HepG2 (cell line): ENCODE results near the gene SFTA2. TPM values are rescaled to one million over a fixed set of nuclear protein-coding genes. Genes with fewer than 3 reads are reported as not detected.

Source experiments
- CCAR2 ChIP-seq: fragments of 200-400 bp; formaldehyde crosslinking; optimal IDR thresholded peaks from 2 replicates; pipeline ENCODE3; 2018; ENCODE audit warnings: low read depth, mild to moderate bottlenecking, low read length, moderate library complexity
- FOXK1 ChIP-seq: sonication (generic); formaldehyde crosslinking; IDR thresholded peaks from 2 replicates; pipeline ENCODE4 v1.4.0; 2020; ENCODE audit warnings: low read depth, missing genetic modification reagents, borderline replicate concordance
- GABPB1 ChIP-seq: IDR thresholded peaks from 2 replicates; pipeline ENCODE4 v1.6.1; 2016; ENCODE audit warnings: mild to moderate bottlenecking, missing genetic modification reagents, moderate library complexity, missing compliant biosample characterization
- GATAD2A ChIP-seq: IDR thresholded peaks from 2 replicates; pipeline ENCODE4 v1.6.1; 2016
- GLI4 ChIP-seq: sonication (generic); formaldehyde crosslinking; IDR thresholded peaks from 2 replicates; pipeline ENCODE4 v1.5.1; 2020; ENCODE audit warnings: missing genetic modification reagents, mild to moderate bottlenecking, moderate library complexity, borderline replicate concordance
- HDAC2 ChIP-seq: sonication (generic); formaldehyde crosslinking; IDR thresholded peaks from 2 replicates; pipeline ENCODE4 v1.4.0; 2020; ENCODE audit warnings: missing genetic modification reagents
- HNRNPUL1 ChIP-seq: fragments of 200-400 bp; formaldehyde crosslinking; IDR thresholded peaks from 2 replicates; pipeline ENCODE4 v1.6.1; 2017; ENCODE audit warnings: low read depth, mild to moderate bottlenecking, low read length, moderate library complexity
- IKZF1 ChIP-seq: fragments of 450-650 bp; IDR thresholded peaks from 2 replicates; pipeline ENCODE4 v1.7.1; 2016
- KLF13 ChIP-seq: sonication (generic); formaldehyde crosslinking; IDR thresholded peaks from 2 replicates; pipeline ENCODE4 v1.4.0; 2020; ENCODE audit warnings: mild to moderate bottlenecking, missing genetic modification reagents
- MAFF ChIP-seq: IDR thresholded peaks from 2 replicates; pipeline ENCODE4 v1.6.1; 2011; ENCODE audit warnings: low read depth, low read length, improper control_type of control experiment
- NCOA5 ChIP-seq: sonication (generic); formaldehyde crosslinking; IDR thresholded peaks from 2 replicates; pipeline ENCODE4 v1.4.0; 2020; ENCODE audit warnings: missing genetic modification reagents
- NR2F1 ChIP-seq, 2 experiments: fragments of 450-650 bp in 1 of 2; formaldehyde crosslinking in 1 of 2; IDR thresholded peaks; 2 replicates each; pipeline versions ENCODE4 v1.5.0 to v1.6.1; 2016 to 2020; ENCODE audit warnings: mild to moderate bottlenecking in 1 of 2, missing compliant biosample characterization in 1 of 2, missing genetic modification reagents in 1 of 2, moderate library complexity in 1 of 2
- PAF1 ChIP-seq: IDR thresholded peaks from 2 replicates; pipeline ENCODE4 v1.6.1; 2016; ENCODE audit warnings: missing genetic modification reagents, missing compliant biosample characterization
- RBM39 ChIP-seq: fragments of 200-400 bp; formaldehyde crosslinking; IDR thresholded peaks from one replicate; pipeline ENCODE4 v1.6.1; 2018; ENCODE audit warnings: antibody characterized with exemption, mild to moderate bottlenecking, low read depth, low read length; ENCODE audit not compliant: poor library complexity, severe bottlenecking
- TEAD3 ChIP-seq: optimal IDR thresholded peaks from 2 replicates; pipeline ENCODE3; 2016; ENCODE audit warnings: borderline replicate concordance
- THAP11 ChIP-seq: IDR thresholded peaks from 2 replicates; pipeline ENCODE4 v1.6.1; 2016; ENCODE audit warnings: missing biosample characterization, missing genetic modification reagents
- ZKSCAN1 ChIP-seq: fragments of 150-350 bp; IDR thresholded peaks from 2 replicates; pipeline ENCODE4 v1.6.1; 2014; ENCODE audit warnings: low read length
- ZNF10 ChIP-seq: sonication (generic); formaldehyde crosslinking; IDR thresholded peaks from 2 replicates; pipeline ENCODE4 v1.4.0; 2020; ENCODE audit warnings: mild to moderate bottlenecking, low read depth, missing genetic modification reagents, borderline replicate concordance
- ZNF549 ChIP-seq: sonication (generic); formaldehyde crosslinking; IDR thresholded peaks from 2 replicates; pipeline ENCODE4 v1.5.0; 2020; ENCODE audit warnings: missing genetic modification reagents
- polyA plus RNA-seq, 8 experiments: library from polyadenylated mRNA; depleted of rRNA in 3 of 8; stranded (reverse) in 7 of 8; unstranded in 1 of 8; fragments of >200 nt; fragmentation: Illumina TruSeq in 4 of 8; extraction: Trizol in 4 of 8; gene quantifications; 2 replicates each; pipeline versions ENCODE4 v1.2.1 to v1.2.3, GENCODE V29; 2011 to 2016; ENCODE audit warnings: low read depth in 4 of 8, missing spikeins in 1 of 8, mixed read lengths in 1 of 8; ENCODE audit not compliant: insufficient read depth in 1 of 8
- total RNA-seq, 5 experiments: library from RNA; depleted of rRNA; stranded (reverse); fragments of >200 nt; fragmentation: Illumina TruSeq; extraction: Trizol; gene quantifications; 2 replicates each; pipeline ENCODE4 v1.2.3, GENCODE V29; 2016; ENCODE audit warnings: low read depth in 1 of 5
- TF ChIP-seq, protein P1 (sequence below): sonication (generic); formaldehyde crosslinking; IDR thresholded peaks from 2 replicates; pipeline ENCODE4 v1.4.0; 2020; ENCODE audit warnings: missing genetic modification reagents
- TF ChIP-seq, protein P2 (sequence below): sonication (generic); formaldehyde crosslinking; IDR thresholded peaks from 2 replicates; pipeline ENCODE4 v1.5.1; 2020; ENCODE audit warnings: mild to moderate bottlenecking, missing genetic modification reagents, moderate library complexity
- TF ChIP-seq, protein P3 (sequence below): sonication (generic); formaldehyde crosslinking; conservative IDR thresholded peaks from 2 replicates; pipeline ENCODE4 v1.8.0; 2022; ENCODE audit warnings: missing genetic modification reagents
- TF ChIP-seq, protein P4 (sequence below): sonication (generic); formaldehyde crosslinking; conservative IDR thresholded peaks from 2 replicates; pipeline ENCODE4 v1.4.0; 2020; ENCODE audit warnings: missing genetic modification reagents

Gene SFTA2
- total and polyA plus RNA-seq, 2 of the 13 experiments (the other 11 are each of a cell fraction or from before 2014, with no cell fraction given) = not detected

DNA sequence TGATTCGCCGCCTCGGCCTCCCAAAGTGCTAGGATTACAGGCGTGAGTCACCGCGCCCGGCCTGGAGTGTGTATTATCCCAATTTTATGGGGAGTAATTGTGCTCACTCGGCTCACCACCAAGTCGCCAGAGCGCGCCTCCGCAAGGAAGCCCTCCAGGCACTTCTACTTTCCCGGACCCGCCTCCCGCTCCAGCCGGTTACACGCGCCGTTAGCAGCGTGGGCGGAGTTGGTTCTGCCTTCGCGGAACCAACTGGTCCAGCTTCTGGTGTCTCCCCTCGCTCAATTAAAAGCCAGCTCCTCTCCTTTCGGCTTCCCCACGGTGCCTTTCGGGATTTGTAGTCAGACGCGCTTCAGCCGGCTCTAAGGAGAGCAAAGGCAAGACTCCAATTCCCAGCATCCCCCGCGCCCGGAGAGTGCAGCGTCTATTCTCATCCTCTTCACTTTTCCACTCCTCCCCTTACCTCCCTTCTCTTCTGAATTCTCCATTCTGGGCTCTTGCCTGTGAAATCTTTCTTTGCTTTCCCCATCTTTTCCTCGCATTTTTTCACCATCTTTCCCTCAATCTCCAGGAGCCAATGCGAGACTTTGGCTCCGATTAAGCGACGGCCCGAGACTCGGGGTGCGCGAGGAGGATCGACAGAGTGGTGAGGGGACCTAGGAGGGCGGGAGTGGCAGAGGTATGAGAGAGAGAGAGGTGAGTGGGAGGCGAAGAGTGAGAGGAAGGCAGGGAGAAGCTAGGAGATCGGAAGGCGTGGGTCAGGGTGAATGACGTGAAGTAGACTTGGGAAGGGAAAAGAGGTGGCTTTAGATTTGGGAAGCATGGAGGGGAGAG lies 24.0 kb downstream of the SFTA2 start, which contains the start of gene GTF2H4 (continued):
- TF ChIP-seq RBM39 = peak; percentile 85
- TF ChIP-seq ZNF549 (CRISPR knock-in tag) = no peak
- TF ChIP-seq FOXK1 = peak; percentile 92
- 0 out of 4 replicates have a peak, but pooled peaks of 1 of the 2 experiments have one; percentile 11 for TF ChIP-seq NR2F1 (CRISPR knock-in tag; IDR thresholded peaks at IDR 0.05)
- TF ChIP-seq NCOA5 (CRISPR knock-in tag) = no peak
- TF ChIP-seq, protein P1, sequence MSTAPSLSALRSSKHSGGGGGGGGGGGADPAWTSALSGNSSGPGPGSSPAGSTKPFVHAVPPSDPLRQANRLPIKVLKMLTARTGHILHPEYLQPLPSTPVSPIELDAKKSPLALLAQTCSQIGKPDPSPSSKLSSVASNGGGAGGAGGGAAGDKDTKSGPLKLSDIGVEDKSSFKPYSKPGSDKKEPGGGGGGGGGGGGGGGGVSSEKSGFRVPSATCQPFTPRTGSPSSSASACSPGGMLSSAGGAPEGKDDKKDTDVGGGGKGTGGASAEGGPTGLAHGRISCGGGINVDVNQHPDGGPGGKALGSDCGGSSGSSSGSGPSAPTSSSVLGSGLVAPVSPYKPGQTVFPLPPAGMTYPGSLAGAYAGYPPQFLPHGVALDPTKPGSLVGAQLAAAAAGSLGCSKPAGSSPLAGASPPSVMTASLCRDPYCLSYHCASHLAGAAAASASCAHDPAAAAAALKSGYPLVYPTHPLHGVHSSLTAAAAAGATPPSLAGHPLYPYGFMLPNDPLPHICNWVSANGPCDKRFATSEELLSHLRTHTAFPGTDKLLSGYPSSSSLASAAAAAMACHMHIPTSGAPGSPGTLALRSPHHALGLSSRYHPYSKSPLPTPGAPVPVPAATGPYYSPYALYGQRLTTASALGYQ (CRISPR knock-in tag) = no peak
- no peak for TF ChIP-seq HNRNPUL1
- peak; percentile 62; the same call in 1 of the 2 replicates for TF ChIP-seq GATAD2A
- peak; percentile 89 for TF ChIP-seq HDAC2 (CRISPR knock-in tag)
- no peak for TF ChIP-seq PAF1 (CRISPR knock-in tag)
- no peak for TF ChIP-seq MAFF
- no peak for TF ChIP-seq ZNF10
- peak; percentile 100 for TF ChIP-seq THAP11 (CRISPR knock-in tag)
- no peak for TF ChIP-seq IKZF1
- TF ChIP-seq KLF13 (CRISPR knock-in tag) = 0 out of 2 replicates have a peak, but pooled peaks have one; percentile 71
- TF ChIP-seq GABPB1 = peak; percentile 97
- TF ChIP-seq, protein P2, sequence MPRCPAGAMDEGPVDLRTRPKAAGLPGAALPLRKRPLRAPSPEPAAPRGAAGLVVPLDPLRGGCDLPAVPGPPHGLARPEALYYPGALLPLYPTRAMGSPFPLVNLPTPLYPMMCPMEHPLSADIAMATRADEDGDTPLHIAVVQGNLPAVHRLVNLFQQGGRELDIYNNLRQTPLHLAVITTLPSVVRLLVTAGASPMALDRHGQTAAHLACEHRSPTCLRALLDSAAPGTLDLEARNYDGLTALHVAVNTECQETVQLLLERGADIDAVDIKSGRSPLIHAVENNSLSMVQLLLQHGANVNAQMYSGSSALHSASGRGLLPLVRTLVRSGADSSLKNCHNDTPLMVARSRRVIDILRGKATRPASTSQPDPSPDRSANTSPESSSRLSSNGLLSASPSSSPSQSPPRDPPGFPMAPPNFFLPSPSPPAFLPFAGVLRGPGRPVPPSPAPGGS (CRISPR knock-in tag) = peak; percentile 79
- TF ChIP-seq TEAD3 (CRISPR knock-in tag) = peak; percentile 57
- TF ChIP-seq, protein P3, sequence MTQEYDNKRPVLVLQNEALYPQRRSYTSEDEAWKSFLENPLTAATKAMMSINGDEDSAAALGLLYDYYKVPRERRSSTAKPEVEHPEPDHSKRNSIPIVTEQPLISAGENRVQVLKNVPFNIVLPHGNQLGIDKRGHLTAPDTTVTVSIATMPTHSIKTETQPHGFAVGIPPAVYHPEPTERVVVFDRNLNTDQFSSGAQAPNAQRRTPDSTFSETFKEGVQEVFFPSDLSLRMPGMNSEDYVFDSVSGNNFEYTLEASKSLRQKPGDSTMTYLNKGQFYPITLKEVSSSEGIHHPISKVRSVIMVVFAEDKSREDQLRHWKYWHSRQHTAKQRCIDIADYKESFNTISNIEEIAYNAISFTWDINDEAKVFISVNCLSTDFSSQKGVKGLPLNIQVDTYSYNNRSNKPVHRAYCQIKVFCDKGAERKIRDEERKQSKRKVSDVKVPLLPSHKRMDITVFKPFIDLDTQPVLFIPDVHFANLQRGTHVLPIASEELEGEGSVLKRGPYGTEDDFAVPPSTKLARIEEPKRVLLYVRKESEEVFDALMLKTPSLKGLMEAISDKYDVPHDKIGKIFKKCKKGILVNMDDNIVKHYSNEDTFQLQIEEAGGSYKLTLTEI (CRISPR knock-in tag) = no peak
- peak; percentile 32; the same call in 1 of the 2 replicates for TF ChIP-seq ZKSCAN1
- no peak for TF ChIP-seq GLI4 (CRISPR knock-in tag)
- TF ChIP-seq, protein P4, sequence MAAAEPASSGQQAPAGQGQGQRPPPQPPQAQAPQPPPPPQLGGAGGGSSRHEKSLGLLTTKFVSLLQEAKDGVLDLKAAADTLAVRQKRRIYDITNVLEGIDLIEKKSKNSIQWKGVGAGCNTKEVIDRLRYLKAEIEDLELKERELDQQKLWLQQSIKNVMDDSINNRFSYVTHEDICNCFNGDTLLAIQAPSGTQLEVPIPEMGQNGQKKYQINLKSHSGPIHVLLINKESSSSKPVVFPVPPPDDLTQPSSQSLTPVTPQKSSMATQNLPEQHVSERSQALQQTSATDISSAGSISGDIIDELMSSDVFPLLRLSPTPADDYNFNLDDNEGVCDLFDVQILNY (CRISPR knock-in tag) = 0 out of 2 replicates have a peak, but pooled peaks have one; percentile 60
- TF ChIP-seq CCAR2 = peak; percentile 67
